DOHH2 (cell line): ENCODE measurements around the gene POLRMT.
A peak's percentile ranks its signal among the peaks of the same experiment; 100 is the strongest.

Source experiments
- H3F3A ChIP-seq: fragments of 200-600 bp; sonication (generic), shearing (Covaris generic); 2 replicates; pipeline ENCODE4 v1.6.0; 2016; ENCODE audit warnings: antibody characterized with exemption, mild to moderate bottlenecking; ENCODE audit not compliant: control insufficient read depth, insufficient read depth
- H3K27ac ChIP-seq: fragments of 200-600 bp; sonication (generic); 2 replicates; pipeline ENCODE4 v1.5.1; 2014; ENCODE audit warnings: low read depth, mild to moderate bottlenecking, low read length, moderate library complexity
- H3K27me3 ChIP-seq: fragments of 200-600 bp; sonication (generic); 2 replicates; pipeline ENCODE4 v1.6.1; 2014; ENCODE audit warnings: mild to moderate bottlenecking, low read length, mixed read lengths; ENCODE audit not compliant: control insufficient read depth
- H3K36me3 ChIP-seq: fragments of 200-600 bp; sonication (generic); 2 replicates; pipeline ENCODE4 v1.6.1; 2014; ENCODE audit warnings: mild to moderate bottlenecking, low read length, moderate library complexity, mixed read lengths; ENCODE audit not compliant: control insufficient read depth
- H3K4me1 ChIP-seq: fragments of 200-600 bp; sonication (generic); 2 replicates; pipeline ENCODE4 v1.6.1; 2014; ENCODE audit warnings: mild to moderate bottlenecking, low read length, mixed read lengths; ENCODE audit not compliant: control insufficient read depth
- H3K4me2 ChIP-seq: fragments of 200-600 bp; sonication (generic); 2 replicates; pipeline ENCODE4 v1.6.0; 2014; ENCODE audit warnings: mild to moderate bottlenecking, low read length, moderate library complexity
- H3K4me3 ChIP-seq: fragments of 200-600 bp; sonication (generic); 2 replicates; pipeline ENCODE4 v1.5.1; 2014; ENCODE audit warnings: mild to moderate bottlenecking, low read length, mixed read lengths
- H3K79me2 ChIP-seq: fragments of 200-600 bp; sonication (generic); 2 replicates; pipeline ENCODE4 v1.6.1; 2014; ENCODE audit warnings: mild to moderate bottlenecking, low read length, mixed read lengths; ENCODE audit not compliant: control insufficient read depth
- H3K9me2 ChIP-seq: fragments of 200-600 bp; sonication (generic); replicated peaks from 2 replicates; pipeline ENCODE4 v1.6.1; 2014; ENCODE audit warnings: mild to moderate bottlenecking, low read length, mixed read lengths; ENCODE audit not compliant: control insufficient read depth
- H3K9me3 ChIP-seq: fragments of 200-600 bp; sonication (generic); 2 replicates; pipeline ENCODE4 v1.6.1; 2014; ENCODE audit warnings: antibody characterized with exemption, low read length, mixed read lengths; ENCODE audit not compliant: control insufficient read depth, insufficient read depth
- H4K20me1 ChIP-seq: fragments of 200-600 bp; sonication (generic); 2 replicates; pipeline ENCODE4 v1.6.0; 2014; ENCODE audit warnings: low read depth, mild to moderate bottlenecking, antibody characterized with exemption, low read length, moderate library complexity; ENCODE audit not compliant: control insufficient read depth, insufficient read depth
- CTCF ChIP-seq: fragments of 200-600 bp; sonication (generic); IDR thresholded peaks from one replicate; pipeline ENCODE4 v1.5.1; 2014; ENCODE audit warnings: antibody characterized with exemption, mild to moderate bottlenecking, low read depth, low read length; ENCODE audit not compliant: poor library complexity, severe bottlenecking
- EZH2phosphoT487 ChIP-seq: fragments of 200-600 bp; sonication (generic); IDR thresholded peaks from 2 replicates; pipeline ENCODE4 v1.6.1; 2017; ENCODE audit warnings: borderline replicate concordance, mild to moderate bottlenecking, antibody characterized with exemption, low read length, moderate library complexity, mixed read lengths

The POLRMT gene

GRCh38 chr19:575527-576506 is 57.5 kb downstream of the POLRMT start:
- H3K4me3 ChIP-seq, result peak overlapping the region; percentile 95
- peaks cover 81% of the 10 kb centered on the region for H3K79me2 ChIP-seq
- H3K9me2 ChIP-seq, result no peaks in the 10 kb centered on the region
- no peaks in the 10 kb centered on the region for H3K27me3 ChIP-seq
- H3K4me2 ChIP-seq, result peak overlapping the region; percentile 95; the same call in 1 of the 2 replicates
- H3K36me3 ChIP-seq, result peaks cover 68% of the 10 kb centered on the region
- no peak overlapping the region for H3K27ac ChIP-seq
- H4K20me1 ChIP-seq, result peaks cover 22% of the 10 kb centered on the region
- peaks cover 11% of the 10 kb centered on the region for H3F3A ChIP-seq
- H3K4me1 ChIP-seq, result peaks cover 16% of the 10 kb centered on the region
- TF ChIP-seq CTCF (no peak), EZH2phosphoT487 (no peak)
- H3K9me3 ChIP-seq, result no peaks in the 10 kb centered on the region

GRCh38 chr19:574658-575526 is 58.4 kb downstream of the POLRMT start:
- Histone ChIP-seq H3K4me1 (peaks cover 21% of the 10 kb centered on the region), H3K4me3 (peak overlapping the region; percentile 95), H3K79me2 (peaks cover 80% of the 10 kb centered on the region), H3K4me2 (peak overlapping the region; percentile 95), H3K27me3 (no peaks in the 10 kb centered on the region), H4K20me1 (peaks cover 22% of the 10 kb centered on the region), H3K27ac (no peak overlapping the region), H3K9me3 (no peaks in the 10 kb centered on the region), H3K36me3 (peaks cover 60% of the 10 kb centered on the region), H3K9me2 (no peaks in the 10 kb centered on the region), H3F3A (peaks cover 11% of the 10 kb centered on the region)
- TF ChIP-seq EZH2phosphoT487 (no peak), CTCF (no peak)

- Histone ChIP-seq H3K9me2 (no peaks in the 10 kb centered on the region), H3K4me1 (peaks cover 21% of the 10 kb centered on the region), H3K27ac (peak overlapping the region; percentile 44), H3K27me3 (no peaks in the 10 kb centered on the region), H3K4me2 (peak overlapping the region; percentile 95), H3K36me3 (peaks cover 54% of the 10 kb centered on the region), H4K20me1 (peaks cover 22% of the 10 kb centered on the region), H3K4me3 (peak overlapping the region; percentile 95), H3K9me3 (no peaks in the 10 kb centered on the region), H3F3A (peaks cover 15% of the 10 kb centered on the region), H3K79me2 (peaks cover 69% of the 10 kb centered on the region)
- no peak for TF ChIP-seq EZH2phosphoT487
Measured at GRCh38 chr19:573519-573825, 59.9 kb downstream of the POLRMT start.
